GM18951 (cell line): ENCODE results near the gene SDE2.
"Not testable (repeated sequence)": the region's sequence is repeated elsewhere in the genome, so short reads cannot be mapped to it uniquely, and the experiment has no call there.

Source experiments
- POLR2A ChIP-seq: IDR thresholded peaks from 4 replicates; pipeline ENCODE4 v1.6.1; 2011; ENCODE audit warnings: mild to moderate bottlenecking; ENCODE audit not compliant: insufficient read length, insufficient read depth; ENCODE audit errors: extremely low read depth
- in situ Hi-C: fragments of 300-500 bp; cut with MboI; formaldehyde crosslinking; loops from one replicate; pipeline ENCODE4 v1.12.0; 2022; ENCODE audit warnings: low sequenced_read_pairs, mixed read lengths, inconsistent platforms; ENCODE audit not compliant: unreplicated experiment

SDE2 gene

DNA sequence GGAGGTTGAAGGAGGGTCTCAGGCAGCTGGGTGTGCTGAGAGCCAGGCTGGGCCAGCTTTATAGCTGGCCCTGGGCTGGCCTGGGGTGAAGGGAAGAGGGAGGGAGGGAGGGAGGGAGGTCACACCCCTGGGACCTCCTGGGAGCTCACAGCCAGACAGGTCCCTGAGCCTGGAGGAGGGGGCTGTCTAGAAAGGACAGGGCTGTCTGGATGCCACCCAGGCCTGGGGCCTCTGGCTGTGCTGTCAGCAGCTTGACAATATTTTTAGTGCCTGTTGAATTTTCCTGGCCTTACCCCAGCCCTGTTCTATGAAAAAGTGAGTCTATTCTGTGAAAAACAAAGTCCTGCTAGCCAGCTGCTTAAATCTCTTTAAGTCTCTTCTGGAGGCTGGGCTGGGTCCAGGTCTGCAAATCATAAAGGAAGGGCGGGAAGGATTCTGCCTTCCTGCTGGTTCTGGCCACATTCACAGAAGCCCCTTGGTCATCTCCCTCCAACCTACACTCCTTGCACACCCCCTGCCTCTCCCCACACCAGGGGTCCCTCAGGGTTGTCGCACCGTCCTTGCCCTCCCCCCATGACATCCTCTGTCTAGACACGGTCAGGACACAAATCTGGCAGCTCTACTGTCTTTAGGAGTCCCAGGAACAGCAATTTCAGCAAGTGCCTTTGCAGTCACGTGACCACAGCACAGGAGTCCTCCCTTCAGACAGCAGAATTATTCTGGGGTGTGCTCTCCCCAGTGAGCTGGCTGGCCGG, 57.8 kb downstream of the SDE2 start, which contains the start of gene LEFTY2:
TSS of gene LEFTY2 (minus strand) at position 34 of the 755 bp plus-strand sequence. CDS start 80 bp downstream, outside the sequence.
- in situ Hi-C loops: no loop called here
- no peak for TF ChIP-seq POLR2A

DNA sequence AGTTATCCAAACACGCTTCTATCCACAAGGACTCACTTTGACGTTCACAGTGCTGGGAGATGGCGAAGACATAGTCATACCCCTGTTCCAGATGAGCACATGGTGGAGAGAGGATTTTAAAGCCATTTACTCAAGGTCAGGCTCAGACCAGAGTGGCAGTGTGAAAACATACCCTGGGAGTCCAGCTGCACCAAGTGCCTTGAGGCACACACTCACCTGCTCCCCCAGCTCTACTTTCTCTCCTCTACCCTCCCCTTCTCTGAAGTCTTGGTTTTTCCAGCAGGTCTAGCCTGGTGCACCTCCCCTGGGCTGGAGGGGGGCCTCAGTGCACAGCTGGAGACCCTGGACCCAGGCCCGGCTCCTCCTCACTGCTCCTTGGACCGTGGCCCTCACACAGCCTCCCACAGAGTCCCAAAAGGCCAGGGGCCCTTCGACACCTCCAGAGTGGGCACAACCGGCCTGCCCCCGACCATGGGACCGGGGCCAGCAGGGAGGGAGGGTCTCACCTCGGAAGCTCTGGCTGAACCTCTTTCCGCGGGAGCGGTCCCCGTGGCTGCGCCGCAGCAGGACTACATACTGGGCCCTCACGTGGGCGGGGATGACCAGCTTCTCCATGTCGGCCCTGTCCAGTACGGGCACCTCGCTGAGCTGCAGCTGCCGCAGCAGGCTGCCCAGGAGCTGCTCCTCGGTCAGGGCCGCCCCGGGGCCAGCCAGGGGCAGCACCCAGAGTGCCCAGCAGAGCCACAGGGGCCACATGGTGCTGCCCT, 58.6 kb downstream of the SDE2 start:
- in situ Hi-C loops: no loop called here
- TF ChIP-seq POLR2A: no peak

DNA sequence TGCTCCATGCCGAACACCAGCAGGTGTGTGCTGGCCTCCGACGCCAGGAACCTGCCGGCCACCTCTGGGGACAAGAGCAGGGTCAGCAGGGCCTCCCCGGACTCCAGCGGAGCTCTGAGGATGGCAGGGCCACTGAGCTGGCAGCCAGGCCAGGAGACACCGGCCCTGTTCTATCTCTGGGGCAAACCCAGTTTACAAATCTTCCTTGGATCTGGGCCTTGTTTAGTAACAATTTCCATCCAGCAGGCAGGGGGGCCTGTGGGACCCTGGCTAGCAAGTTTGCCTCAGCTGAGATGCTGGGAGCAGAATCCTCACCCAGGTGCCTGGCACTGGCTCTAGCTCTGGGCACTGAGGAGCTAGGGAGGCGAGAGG, 59.2 kb downstream of the SDE2 start:
- in situ Hi-C loops: not testable (repeated sequence)

DNA sequence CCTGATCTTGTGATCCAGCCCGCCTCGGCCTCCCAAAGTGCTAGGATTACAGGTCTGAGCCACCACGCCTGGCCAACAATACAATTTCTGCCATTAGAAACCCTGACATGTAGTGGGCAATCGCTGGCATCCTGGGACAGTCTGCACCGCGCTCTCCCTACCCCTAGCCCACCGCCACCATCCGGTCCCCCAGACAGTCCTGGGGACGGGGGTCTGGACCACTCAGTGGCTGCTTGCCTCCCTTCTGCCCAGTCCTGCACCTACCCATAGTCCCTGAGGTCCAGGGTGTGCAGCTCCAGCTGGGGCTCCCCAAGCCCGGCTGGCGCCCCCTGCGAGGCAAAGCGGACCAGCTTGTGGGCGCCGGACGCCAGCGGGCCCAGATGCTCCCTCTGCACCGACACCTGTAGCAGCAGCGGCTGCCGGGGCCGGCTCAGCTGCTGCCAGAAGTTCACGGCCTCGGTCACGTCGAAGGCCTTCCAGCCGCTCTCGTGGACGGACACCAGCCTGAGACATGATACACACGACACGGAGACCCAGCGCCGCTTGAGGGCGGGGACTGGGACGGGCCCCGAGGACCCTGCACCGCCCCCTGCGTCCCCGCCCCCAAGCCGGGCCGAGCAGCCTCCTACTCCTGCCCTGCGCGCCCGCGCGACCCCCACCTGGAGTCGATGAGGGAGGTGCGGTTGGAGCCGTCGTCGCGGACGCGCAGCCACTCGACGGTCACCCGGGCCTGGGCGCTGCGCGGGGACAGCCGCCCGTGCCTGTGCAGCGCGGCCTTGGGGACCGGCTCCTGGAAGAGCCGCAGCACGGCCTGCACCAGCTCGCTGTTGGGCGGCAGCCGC, 59.8 kb downstream of the SDE2 start:
- in situ Hi-C loops: not testable (repeated sequence)

DNA sequence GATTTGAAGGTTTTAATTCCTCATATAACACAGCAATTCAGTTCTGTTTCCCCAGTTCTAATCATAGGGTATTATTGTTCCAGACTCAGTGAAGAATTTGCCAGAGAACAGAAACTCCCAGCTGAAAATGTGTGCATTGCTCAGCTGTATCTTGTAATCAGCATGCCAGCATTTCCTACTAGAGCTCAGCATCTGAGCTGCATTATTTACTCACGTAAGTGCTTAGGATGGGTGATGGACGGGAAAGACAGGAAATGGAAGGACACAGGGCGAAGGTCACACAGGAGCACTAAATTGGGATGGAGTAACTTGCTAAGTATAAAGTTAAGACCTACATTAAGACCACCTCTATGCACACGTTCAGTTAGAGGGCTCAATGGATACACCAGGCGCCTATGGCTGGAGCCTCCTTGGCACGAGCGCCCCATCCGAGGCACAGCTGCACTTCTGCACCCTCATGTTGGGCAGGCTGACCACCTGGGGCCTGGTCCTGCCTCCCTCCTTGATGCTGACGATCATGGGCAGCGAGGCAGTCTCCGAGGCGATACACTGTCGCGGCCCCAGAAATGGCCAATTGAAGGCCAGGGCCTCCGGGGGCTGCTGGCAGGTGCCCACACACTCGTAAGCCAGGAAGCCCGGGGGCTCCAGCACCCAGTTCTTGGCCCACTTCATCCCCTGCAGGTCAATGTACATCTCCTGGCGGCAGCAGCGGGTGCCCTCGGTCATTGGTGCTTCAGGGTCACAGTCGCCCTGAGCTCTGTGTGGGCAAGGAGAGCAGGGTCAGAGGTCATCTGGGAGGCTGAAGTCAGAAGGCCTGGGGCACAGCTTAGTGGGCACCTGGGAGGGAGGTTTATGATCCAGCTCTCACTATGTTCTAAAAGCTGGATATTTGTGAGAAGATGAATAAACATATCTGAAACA, 61.8 kb downstream of the SDE2 start:
- no peak for TF ChIP-seq POLR2A
- in situ Hi-C loops: no loop called here

DNA sequence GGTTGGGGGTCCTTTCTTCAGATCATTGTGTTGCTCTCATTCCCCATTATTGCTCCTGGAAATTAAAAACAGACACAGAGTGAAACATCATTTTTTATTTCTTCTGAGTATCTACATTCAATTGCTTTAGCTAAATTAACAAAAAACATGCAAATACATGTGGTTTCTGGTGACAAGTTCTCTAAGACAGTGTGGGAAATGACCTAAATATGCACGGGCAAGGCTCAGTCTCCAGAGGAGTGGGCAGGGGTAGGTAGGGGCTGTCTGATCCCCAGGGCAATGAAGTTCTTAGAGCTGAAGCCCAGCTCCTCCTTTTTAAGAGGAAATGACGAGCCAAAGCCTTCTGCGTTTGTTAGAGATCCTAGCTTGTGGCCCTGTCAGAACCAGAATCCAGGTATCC, 62.6 kb downstream of the SDE2 start:
- in situ Hi-C loops: no loop called here
- no peak for TF ChIP-seq POLR2A

DNA sequence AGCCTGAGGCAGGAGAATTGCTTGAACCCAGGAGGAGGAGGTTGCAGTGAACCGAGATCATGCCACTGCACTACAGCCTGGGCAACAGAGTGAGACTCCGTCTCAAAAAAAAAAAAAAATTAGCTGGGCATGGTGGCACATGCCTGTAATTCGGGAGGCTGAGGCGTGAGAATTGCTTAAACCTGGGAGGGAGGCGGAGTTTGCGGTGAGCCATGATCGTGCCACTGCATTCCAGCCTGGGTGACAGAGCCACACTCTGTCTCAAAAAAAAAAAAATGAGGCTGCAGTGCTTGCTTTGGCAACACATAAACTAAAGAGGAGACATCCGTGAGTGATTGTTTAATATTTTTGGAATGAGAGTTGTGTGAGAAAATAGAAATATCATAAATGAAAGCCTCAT, 63.1 kb downstream of the SDE2 start:
- in situ Hi-C loops: not testable (repeated sequence)

DNA sequence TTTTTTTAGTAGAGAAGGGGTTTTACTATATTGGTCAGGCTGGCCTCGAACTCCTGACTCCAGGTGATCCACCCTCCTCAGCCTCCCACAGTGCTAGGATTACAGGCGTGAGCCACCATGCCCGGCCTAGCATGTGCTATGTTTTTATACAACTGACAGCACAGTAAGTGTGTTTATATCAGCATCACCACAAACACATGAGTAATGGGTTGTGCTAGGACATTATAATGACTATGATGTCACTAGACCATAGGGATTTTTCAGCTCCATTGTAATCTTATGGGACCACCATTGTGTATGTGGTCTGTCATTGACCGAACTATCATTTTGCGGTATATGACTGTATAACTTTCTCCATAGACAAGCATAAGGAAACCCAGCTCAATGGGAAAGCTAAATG, 64.4 kb downstream of the SDE2 start:
- in situ Hi-C loops: no loop called here
- no peak for TF ChIP-seq POLR2A

DNA sequence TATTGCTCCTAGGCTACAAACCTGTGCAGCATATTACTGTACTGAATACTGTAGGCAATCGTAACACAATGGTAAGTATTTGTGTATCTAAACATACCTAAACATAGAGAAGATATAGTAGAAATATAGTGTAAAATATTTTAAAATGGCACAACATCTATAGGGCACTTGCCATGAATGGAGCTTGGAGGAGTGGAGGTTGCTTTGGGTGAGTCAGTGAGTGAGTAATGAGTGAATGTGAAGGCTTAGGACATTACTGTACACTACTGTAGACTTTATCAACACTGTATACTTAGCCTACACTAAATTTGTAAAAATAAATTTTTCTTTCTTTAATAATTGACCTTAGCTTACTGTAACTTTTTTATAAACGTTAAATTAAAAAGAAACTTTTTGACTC, 66.1 kb downstream of the SDE2 start:
- no peak for TF ChIP-seq POLR2A
- in situ Hi-C loops: no loop called here
